ENCODE results near the gene PCNT.

The PCNT gene

GRCh38 chr21:46323710-46324389, at the start of gene PCNT, which contains the start of gene C21orf58:
Gene PCNT, plus strand, starts transcription at chr21:46324156. Its CDS starts 73 bp downstream, at chr21:46324229.
Gene C21orf58, minus strand, starts transcription at chr21:46323870. Its CDS starts 1,132 bp downstream, at chr21:46322738.
- peak; percentile 87 for FAIRE-seq

GRCh38 chr21:46274797-46275390, 49.1 kb upstream of the PCNT start:
- FAIRE-seq (no peak), DNase-seq (ENCODE audit: low spot score) (no peak)

More at GRCh38 chr21:46323710-46324389, at the start of gene PCNT, which contains the start of gene C21orf58:
- peak; percentile 96 for DNase-seq (ENCODE audit: low spot score)

- FAIRE-seq, result no peak
- DNase-seq (ENCODE audit: low spot score), result no peak
These were observed 39.8 kb upstream of the PCNT start for GRCh38 chr21:46284077-46284644.

- no peak for FAIRE-seq
- DNase-seq (ENCODE audit: low spot score), result no peak
These were observed 39.2 kb upstream of the PCNT start for GRCh38 chr21:46284733-46285132.

- FAIRE-seq (no peak), DNase-seq (ENCODE audit: low spot score) (no peak)
These were observed 38.7 kb upstream of the PCNT start, which contains the start of gene MCM3AP for GRCh38 chr21:46285206-46285661. Gene MCM3AP, minus strand, starts transcription at chr21:46285611. Its CDS starts 325 bp downstream, at chr21:46285286.

GRCh38 chr21:46285761-46286647, 38.0 kb upstream of the PCNT start, which contains the start of gene YBEY:
Gene YBEY, plus strand, starts transcription at chr21:46286342. Its CDS starts 572 bp downstream, at chr21:46286914.
- FAIRE-seq, result no peak

GRCh38 chr21:46286648-46287002, 37.3 kb upstream of the PCNT start:
- DNase-seq (ENCODE audit: low spot score) (no peak), FAIRE-seq (no peak)

More at GRCh38 chr21:46285761-46286647, 38.0 kb upstream of the PCNT start, which contains the start of gene YBEY:
- peak; percentile 89 for DNase-seq (ENCODE audit: low spot score)

GRCh38 chr21:46287541-46287940, 36.4 kb upstream of the PCNT start:
- DNase-seq (ENCODE audit: low spot score) (no peak), FAIRE-seq (no peak)

- no peak for FAIRE-seq
- no peak for DNase-seq (ENCODE audit: low spot score)
These were observed 34.2 kb upstream of the PCNT start for GRCh38 chr21:46289655-46290179.

GRCh38 chr21:46291561-46291960, 32.4 kb upstream of the PCNT start:
- DNase-seq (ENCODE audit: low spot score) (no peak), FAIRE-seq (no peak)

GRCh38 chr21:46294647-46295176, 29.2 kb upstream of the PCNT start:
- FAIRE-seq (no peak), DNase-seq (ENCODE audit: low spot score) (peak; percentile 67)

- FAIRE-seq, result no peak
- peak; percentile 64 for DNase-seq (ENCODE audit: low spot score)
These were observed 28.7 kb upstream of the PCNT start for GRCh38 chr21:46295177-46295770.

- FAIRE-seq (no peak), DNase-seq (ENCODE audit: low spot score) (no peak)
These were observed 27.8 kb upstream of the PCNT start for GRCh38 chr21:46295996-46296752.

GRCh38 chr21:46297338-46298271, 26.4 kb upstream of the PCNT start:
- no peak for DNase-seq (ENCODE audit: low spot score)
- FAIRE-seq, result no peak

- DNase-seq (ENCODE audit: low spot score), result no peak
- FAIRE-seq, result no peak
These were observed 24.8 kb upstream of the PCNT start for GRCh38 chr21:46299167-46299566.

- no peak for FAIRE-seq
- DNase-seq (ENCODE audit: low spot score), result no peak
These were observed 22.2 kb upstream of the PCNT start for GRCh38 chr21:46301759-46302158.

- FAIRE-seq, result no peak
- DNase-seq (ENCODE audit: low spot score), result no peak
These were observed 19.5 kb upstream of the PCNT start for GRCh38 chr21:46304437-46304836.

- no peak for DNase-seq (ENCODE audit: low spot score)
- no peak for FAIRE-seq
These were observed 19.0 kb upstream of the PCNT start for GRCh38 chr21:46304955-46305354.
